ENCODE data around the gene NLRC3. TPM values are rescaled to one million over a fixed set of nuclear protein-coding genes. Genes with fewer than 3 reads are reported as not detected.

Gene NLRC3
- total and polyA plus RNA-seq, 3 experiments from 2014 or later, result 20.5 to 49.8 (median 21.3) TPM

GRCh38 chr16:3548859-3549258 lies 28.3 kb downstream of the NLRC3 start:
- peaks cover 15 to 86% (median 27%) of the 10 kb centered on the region in 3 donors for H3K36me3 Mint-ChIP-seq
- H3K4me1 Mint-ChIP-seq, result peaks cover 0 to 10% (median 1%) of the 10 kb centered on the region in 3 donors

GRCh38 chr16:3548445-3548844 lies 28.8 kb downstream of the NLRC3 start:
- Mint-ChIP-seq H3K9me3 (no peaks in the 10 kb centered on the region), H3K36me3 (peaks cover 15 to 89% (median 27%) of the 10 kb centered on the region in 3 donors), H3K27ac (peak overlapping the region in 1 of 8 donors; percentile 56), H3K27me3 (no peaks in the 10 kb centered on the region), H3K4me3 (no peak overlapping the region), H3K4me1 (peaks cover 0 to 10% (median 1%) of the 10 kb centered on the region in 3 donors)
- DNase-seq, result no peak
- POLR2A ChIA-PET, result no interaction called here
- H3K36me3 ChIP-seq (ENCODE audit: insufficient read depth, low read length), result peaks cover 58% of the 10 kb centered on the region
- no peaks in the 10 kb centered on the region for H3K27me3 ChIP-seq (ENCODE audit: insufficient read depth, low read length, poor library complexity, severe bottlenecking)
- no peak overlapping the region for H3K4me3 ChIP-seq (ENCODE audit: low read length)
- no peak overlapping the region for H3K27ac ChIP-seq (ENCODE audit: low read depth, low read length)
- CTCF ChIA-PET, result no interaction called here
- H3K9me3 ChIP-seq (ENCODE audit: low read length), result no peaks in the 10 kb centered on the region
- H3K4me1 ChIP-seq (ENCODE audit: insufficient read depth, low read length), result no peaks in the 10 kb centered on the region

More at GRCh38 chr16:3548859-3549258, 28.3 kb downstream of the NLRC3 start:
- CTCF ChIA-PET, result no interaction called here
- no peaks in the 10 kb centered on the region for H3K27me3 Mint-ChIP-seq
- no peak overlapping the region for H3K27ac ChIP-seq (ENCODE audit: low read depth, low read length)
- POLR2A ChIA-PET, result no interaction called here
- H3K27me3 ChIP-seq (ENCODE audit: insufficient read depth, low read length, poor library complexity, severe bottlenecking), result no peaks in the 10 kb centered on the region
- H3K9me3 Mint-ChIP-seq, result no peaks in the 10 kb centered on the region
- H3K4me3 Mint-ChIP-seq, result no peak overlapping the region
- peaks cover 55% of the 10 kb centered on the region for H3K36me3 ChIP-seq (ENCODE audit: insufficient read depth, low read length)
- no peaks in the 10 kb centered on the region for H3K4me1 ChIP-seq (ENCODE audit: insufficient read depth, low read length)
- no peak for DNase-seq
- H3K27ac Mint-ChIP-seq, result peak overlapping the region in 1 of 8 donors; percentile 32
- H3K9me3 ChIP-seq (ENCODE audit: low read length), result no peaks in the 10 kb centered on the region
- no peak overlapping the region for H3K4me3 ChIP-seq (ENCODE audit: low read length)

- CTCF ChIA-PET, result no interaction called here
- Histone ChIP-seq H3K9me3 (ENCODE audit: low read length) (no peaks in the 10 kb centered on the region), H3K27ac (ENCODE audit: low read depth, low read length) (no peak overlapping the region), H3K4me1 (ENCODE audit: insufficient read depth, low read length) (no peaks in the 10 kb centered on the region), H3K36me3 (ENCODE audit: insufficient read depth, low read length) (peaks cover 57% of the 10 kb centered on the region), H3K4me3 (ENCODE audit: low read length) (no peak overlapping the region), H3K27me3 (ENCODE audit: insufficient read depth, low read length, poor library complexity, severe bottlenecking) (no peaks in the 10 kb centered on the region)
- Mint-ChIP-seq H3K27ac (peak overlapping the region in 5 of 8 donors; percentile 3 to 83 (median 67)), H3K4me1 (peaks cover 0 to 10% (median under 1%) of the 10 kb centered on the region in 3 donors), H3K36me3 (peaks cover 14 to 90% (median 25%) of the 10 kb centered on the region in 3 donors), H3K9me3 (no peaks in the 10 kb centered on the region), H3K27me3 (no peaks in the 10 kb centered on the region), H3K4me3 (no peak overlapping the region)
- POLR2A ChIA-PET, result interaction anchor here (1.2 kb wide), 1 partner anchor 29 kb away, joined by 4 read pairs; no protein-coding TSS in a partner anchor
- DNase-seq, result no peak
Observed at GRCh38 chr16:3546986-3547682, 30.1 kb downstream of the NLRC3 start.

GRCh38 chr16:3542601-3543373 lies 34.4 kb downstream of the NLRC3 start:
- POLR2A ChIA-PET, result interaction anchor here (0.6 kb wide), 2 partner anchors 33 to 39 kb away, joined by 4 read pairs; no protein-coding TSS in a partner anchor
- H3K27me3 ChIP-seq (ENCODE audit: insufficient read depth, low read length, poor library complexity, severe bottlenecking), result no peaks in the 10 kb centered on the region
- Mint-ChIP-seq H3K27ac (peak overlapping the region in 4 of 8 donors; percentile 20 to 76 (median 61)), H3K4me3 (no peak overlapping the region), H3K36me3 (peaks cover 0 to 83% (median 17%) of the 10 kb centered on the region in 3 donors), H3K27me3 (no peaks in the 10 kb centered on the region), H3K4me1 (peaks cover 0 to 9% (median 0%) of the 10 kb centered on the region in 3 donors), H3K9me3 (no peaks in the 10 kb centered on the region)
- no peak overlapping the region for H3K27ac ChIP-seq (ENCODE audit: low read depth, low read length)
- peaks cover 42% of the 10 kb centered on the region for H3K36me3 ChIP-seq (ENCODE audit: insufficient read depth, low read length)
- CTCF ChIA-PET, result no interaction called here
- no peak overlapping the region for H3K4me3 ChIP-seq (ENCODE audit: low read length)
- H3K4me1 ChIP-seq (ENCODE audit: insufficient read depth, low read length), result no peaks in the 10 kb centered on the region
- DNase-seq, result no peak
- H3K9me3 ChIP-seq (ENCODE audit: low read length), result no peaks in the 10 kb centered on the region

- Histone ChIP-seq H3K36me3 (ENCODE audit: insufficient read depth, low read length) (peaks cover 35% of the 10 kb centered on the region), H3K4me3 (ENCODE audit: low read length) (no peak overlapping the region), H3K9me3 (ENCODE audit: low read length) (no peaks in the 10 kb centered on the region), H3K27me3 (ENCODE audit: insufficient read depth, low read length, poor library complexity, severe bottlenecking) (no peaks in the 10 kb centered on the region), H3K4me1 (ENCODE audit: insufficient read depth, low read length) (no peaks in the 10 kb centered on the region), H3K27ac (ENCODE audit: low read depth, low read length) (no peak overlapping the region)
- Mint-ChIP-seq H3K27ac (peak overlapping the region in 2 of 8 donors; percentile 20 to 35), H3K4me1 (peaks cover 0 to 9% (median 0%) of the 10 kb centered on the region in 3 donors), H3K27me3 (no peaks in the 10 kb centered on the region), H3K4me3 (no peak overlapping the region), H3K36me3 (peaks cover 0 to 78% (median 15%) of the 10 kb centered on the region in 3 donors), H3K9me3 (no peaks in the 10 kb centered on the region)
- ChIA-PET CTCF (no interaction called here), POLR2A (interaction anchor here (0.6 kb wide), 1 partner anchor 32 kb away, joined by 4 read pairs; no protein-coding TSS in a partner anchor)
- DNase-seq, result no peak
Observed at GRCh38 chr16:3541527-3542155, 35.6 kb downstream of the NLRC3 start.

GRCh38 chr16:3538222-3538621 lies 39.0 kb downstream of the NLRC3 start:
- peaks cover 0 to 3% of the 10 kb centered on the region in 2 donors for H3K27me3 Mint-ChIP-seq
- peaks cover 0 to 82% (median 12%) of the 10 kb centered on the region in 3 donors for H3K36me3 Mint-ChIP-seq
- H3K9me3 Mint-ChIP-seq, result no peaks in the 10 kb centered on the region
- H3K4me3 Mint-ChIP-seq, result no peak overlapping the region
- H3K4me3 ChIP-seq (ENCODE audit: low read length), result no peak overlapping the region
- peaks cover 6 to 18% (median 8%) of the 10 kb centered on the region in 3 donors for H3K4me1 Mint-ChIP-seq
- H3K4me1 ChIP-seq (ENCODE audit: insufficient read depth, low read length), result no peaks in the 10 kb centered on the region
- ChIA-PET POLR2A (no interaction called here), CTCF (no interaction called here)
- no peak overlapping the region for H3K27ac ChIP-seq (ENCODE audit: low read depth, low read length)
- H3K27me3 ChIP-seq (ENCODE audit: insufficient read depth, low read length, poor library complexity, severe bottlenecking), result no peaks in the 10 kb centered on the region
- H3K27ac Mint-ChIP-seq, result peak overlapping the region in 3 of 8 donors; percentile 17 to 58 (median 35)
- H3K36me3 ChIP-seq (ENCODE audit: insufficient read depth, low read length), result peaks cover 22% of the 10 kb centered on the region
- no peaks in the 10 kb centered on the region for H3K9me3 ChIP-seq (ENCODE audit: low read length)
- no peak for DNase-seq

GRCh38 chr16:3536851-3537250 lies 40.4 kb downstream of the NLRC3 start:
- Histone ChIP-seq H3K36me3 (ENCODE audit: insufficient read depth, low read length) (peaks cover 10% of the 10 kb centered on the region), H3K27me3 (ENCODE audit: insufficient read depth, low read length, poor library complexity, severe bottlenecking) (no peaks in the 10 kb centered on the region), H3K9me3 (ENCODE audit: low read length) (no peaks in the 10 kb centered on the region), H3K27ac (ENCODE audit: low read depth, low read length) (no peak overlapping the region), H3K4me1 (ENCODE audit: insufficient read depth, low read length) (no peaks in the 10 kb centered on the region), H3K4me3 (ENCODE audit: low read length) (no peak overlapping the region)
- Mint-ChIP-seq H3K4me1 (peaks cover 6 to 18% (median 8%) of the 10 kb centered on the region in 3 donors), H3K27me3 (peaks cover 0 to 3% of the 10 kb centered on the region in 2 donors), H3K4me3 (peak overlapping the region in 1 of 7 donors; percentile 40), H3K9me3 (no peaks in the 10 kb centered on the region), H3K36me3 (peaks cover 0 to 79% (median 12%) of the 10 kb centered on the region in 3 donors), H3K27ac (peak overlapping the region in 4 of 8 donors; percentile 52 to 90 (median 58))
- ChIA-PET CTCF (interaction anchor here (0.9 kb wide), 1 partner anchor 17 kb away, joined by 4 read pairs; no protein-coding TSS in a partner anchor), POLR2A (interaction anchor here (0.7 to 1.3 kb wide), 2 partner anchors 13 to 24 kb away, joined by 3 to 4 read pairs; no protein-coding TSS in a partner anchor)
- no peak for DNase-seq

All from CD8-positive, alpha-beta memory T cell (primary cell).